Liver (tissue), 9 donors: Measurements from ENCODE around the gene CHPT1. TPM values are rescaled to one million over a fixed set of nuclear protein-coding genes. Genes with fewer than 3 reads are reported as not detected.
"Not testable (repeated sequence)": the region's sequence is repeated elsewhere in the genome, so short reads cannot be mapped to it uniquely, and the experiment has no call there.

Experiments used
- DNase-seq: peaks from one replicate; pipeline ENCODE4 v3.0.0-alpha.2; 2017; ENCODE audit warnings: low spot score
- H3K27ac ChIP-seq, 2 donors: one replicate each; pipeline ENCODE4 v1.7.0; 2013; ENCODE audit warnings: inconsistent platforms in 2 of 2, low read length in 2 of 2, control low read depth in 1 of 2, low read depth in 1 of 2, mild to moderate bottlenecking in 1 of 2
- H3K27me3 ChIP-seq, 4 donors: one replicate each; pipeline versions ENCODE4 v1.6.1 to v1.7.0; 2013; ENCODE audit warnings: low read length in 3 of 4, inconsistent platforms in 1 of 4, mild to moderate bottlenecking in 1 of 4, moderate library complexity in 1 of 4; ENCODE audit not compliant: control insufficient read depth in 4 of 4, insufficient read depth in 4 of 4
- H3K36me3 ChIP-seq, 4 donors: one replicate each; pipeline versions ENCODE4 v1.6.1 to v1.7.0; 2013; ENCODE audit warnings: low read length in 3 of 4, mild to moderate bottlenecking in 3 of 4, low read depth in 1 of 4, moderate library complexity in 1 of 4; ENCODE audit not compliant: control insufficient read depth in 4 of 4, insufficient read depth in 3 of 4
- H3K4me1 ChIP-seq, 4 donors: one replicate each; pipeline versions ENCODE4 v1.6.1 to v1.7.0; 2013; ENCODE audit warnings: low read length in 3 of 4, mild to moderate bottlenecking in 3 of 4, moderate library complexity in 1 of 4; ENCODE audit not compliant: control insufficient read depth in 4 of 4, insufficient read depth in 4 of 4
- H3K4me3 ChIP-seq, 3 donors: one replicate each; pipeline versions ENCODE4 v1.6.1 to v1.7.0; 2013; ENCODE audit warnings: low read length in 3 of 3, control low read depth in 1 of 3, low read depth in 1 of 3, mild to moderate bottlenecking in 1 of 3
- H3K9ac ChIP-seq, 2 donors: one replicate each; pipeline ENCODE4 v1.7.0; 2013; ENCODE audit warnings: low read length in 2 of 2, mild to moderate bottlenecking in 2 of 2, moderate library complexity in 2 of 2, control low read depth in 1 of 2, low read depth in 1 of 2
- H3K9me3 ChIP-seq, 4 donors: one replicate each; pipeline versions ENCODE4 v1.6.1 to v1.7.0; 2013; ENCODE audit warnings: low read length in 3 of 4; ENCODE audit not compliant: control insufficient read depth in 4 of 4
- CTCF ChIP-seq: fragments of 150-350 bp; IDR thresholded peaks from 2 replicates; pipeline ENCODE4 v1.5.1; 2017; ENCODE audit warnings: improper control_type of control experiment, low read depth, low read length; ENCODE audit not compliant: missing input control
- EGR1 ChIP-seq, 2 donors: IDR thresholded peaks; 2 replicates each; pipeline ENCODE4 v1.6.1; 2016 to 2018; ENCODE audit warnings: antibody characterized with exemption in 2 of 2, low read depth in 2 of 2
- FOXA1 ChIP-seq: IDR thresholded peaks from 2 replicates; pipeline ENCODE4 v1.6.1; 2016; ENCODE audit warnings: antibody characterized with exemption
- FOXA2 ChIP-seq: IDR thresholded peaks from 2 replicates; pipeline ENCODE4 v1.6.1; 2016; ENCODE audit warnings: antibody characterized with exemption
- GABPA ChIP-seq, 2 donors: IDR thresholded peaks in 1 of 2; conservative IDR thresholded peaks in 1 of 2; 2 replicates each; pipeline ENCODE4 v1.6.1; 2016; ENCODE audit warnings: antibody characterized with exemption in 2 of 2, mild to moderate bottlenecking in 1 of 2, moderate library complexity in 1 of 2
- HNF4A ChIP-seq, 2 donors: conservative IDR thresholded peaks; 2 replicates each; pipeline ENCODE4 v1.6.1; 2016; ENCODE audit warnings: antibody characterized with exemption in 2 of 2, mild to moderate bottlenecking in 2 of 2
- HNF4G ChIP-seq: IDR thresholded peaks from 2 replicates; pipeline ENCODE4 v1.6.1; 2016; ENCODE audit warnings: antibody characterized with exemption
- JUND ChIP-seq, 2 donors: IDR thresholded peaks; 2 replicates each; pipeline ENCODE4 v1.6.1; 2016; ENCODE audit warnings: antibody characterized with exemption in 2 of 2
- NR2F2 ChIP-seq: IDR thresholded peaks from 2 replicates; pipeline ENCODE4 v1.6.1; 2016; ENCODE audit warnings: antibody characterized with exemption
- RAD21 ChIP-seq, 2 donors: IDR thresholded peaks; 2 replicates each; pipeline ENCODE4 v1.6.1; 2016; ENCODE audit warnings: antibody characterized with exemption in 2 of 2, mild to moderate bottlenecking in 2 of 2
- REST ChIP-seq: IDR thresholded peaks from 2 replicates; pipeline ENCODE4 v1.6.1; 2016; ENCODE audit warnings: antibody characterized with exemption, mild to moderate bottlenecking
- RXRA ChIP-seq, 2 donors: IDR thresholded peaks; 2 replicates each; pipeline ENCODE4 v1.6.1; 2017 to 2018; ENCODE audit warnings: antibody characterized with exemption in 2 of 2, mild to moderate bottlenecking in 1 of 2
- SP1 ChIP-seq: IDR thresholded peaks from 2 replicates; pipeline ENCODE4 v1.6.1; 2018; ENCODE audit warnings: antibody characterized with exemption, mild to moderate bottlenecking
- TAF1 ChIP-seq: conservative IDR thresholded peaks from 2 replicates; pipeline ENCODE4 v1.6.1; 2016; ENCODE audit warnings: antibody characterized with exemption, mild to moderate bottlenecking
- YY1 ChIP-seq: IDR thresholded peaks from 2 replicates; pipeline ENCODE4 v1.6.1; 2016; ENCODE audit warnings: antibody characterized with exemption, mild to moderate bottlenecking
- WGBS: extraction: QIAGEN DNeasy Blood & Tissue Kit; methylation state at CpG from one replicate; pipeline ENCODE4 v1.1.7; 2013; 5-methylcytosine and 5-hydroxymethylcytosine counted together
- polyA plus RNA-seq, 2 donors: library from polyadenylated mRNA; stranded (reverse) in 1 of 2; unstranded in 1 of 2; fragments of 200-250 nt in 1 of 2; fragments of >200 nt in 1 of 2; fragmentation: Nextera tagmentation in 1 of 2; extraction: Ambion mirVana in 1 of 2; gene quantifications; one replicate each; pipeline versions ENCODE4 v1.2.1 to v1.2.3, GENCODE V29; 2013 to 2015
- total RNA-seq, 2 donors: library from RNA; depleted of rRNA; stranded (reverse); fragments of >200 nt; gene quantifications; one replicate each; pipeline ENCODE4 v1.2.3, GENCODE V29; 2014
- TF ChIP-seq, protein P1 (sequence below): IDR thresholded peaks from 2 replicates; pipeline ENCODE4 v1.6.1; 2016; ENCODE audit warnings: antibody characterized with exemption
- TF ChIP-seq, protein P2 (sequence below): IDR thresholded peaks from 2 replicates; pipeline ENCODE4 v1.6.1; 2016; ENCODE audit warnings: antibody characterized with exemption
- TF ChIP-seq, protein P3 (sequence below): IDR thresholded peaks from 2 replicates; pipeline ENCODE4 v1.6.1; 2016; ENCODE audit warnings: antibody characterized with exemption
- donor health status: healthy.
- donor health status: healthy.
- donor health status: healthy.
- donor health status: healthy.
- donor health status: healthy.

CHPT1 gene
- total and polyA plus RNA-seq, 4 donors, result 51.5 to 96.6 (median 61.7) TPM

DNA sequence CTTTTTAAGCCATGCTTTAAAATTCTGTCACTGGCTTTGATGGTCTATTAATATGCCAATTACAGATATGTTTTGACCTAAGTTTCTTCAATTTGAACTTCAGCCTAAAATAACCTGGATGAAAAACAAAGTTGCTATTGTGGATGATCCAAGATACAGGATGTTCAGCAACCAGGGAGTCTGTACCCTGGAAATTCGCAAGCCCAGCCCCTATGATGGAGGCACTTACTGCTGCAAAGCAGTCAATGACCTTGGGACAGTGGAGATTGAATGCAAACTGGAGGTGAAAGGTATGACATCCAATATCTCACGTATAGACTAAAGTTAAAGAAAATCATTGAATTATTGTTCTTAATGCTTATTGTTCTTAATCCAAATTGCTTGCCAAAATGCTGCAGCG, 17.2 kb upstream of the CHPT1 start:
- no peaks in the 10 kb centered on the region for H3K9me3 ChIP-seq

GRCh38 chr12:101680647-101681046, 16.8 kb upstream of the CHPT1 start:
- TF ChIP-seq HNF4A (conservative IDR thresholded peaks at IDR 0.05), result no peak
- TF ChIP-seq, protein P1, sequence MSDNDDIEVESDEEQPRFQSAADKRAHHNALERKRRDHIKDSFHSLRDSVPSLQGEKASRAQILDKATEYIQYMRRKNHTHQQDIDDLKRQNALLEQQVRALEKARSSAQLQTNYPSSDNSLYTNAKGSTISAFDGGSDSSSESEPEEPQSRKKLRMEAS, result no peak
- no peak for TF ChIP-seq YY1
- no peak for TF ChIP-seq RXRA (IDR thresholded peaks at IDR 0.05)
- TF ChIP-seq TAF1, result no peak
- TF ChIP-seq CTCF, result no peak
- TF ChIP-seq, protein P2, sequence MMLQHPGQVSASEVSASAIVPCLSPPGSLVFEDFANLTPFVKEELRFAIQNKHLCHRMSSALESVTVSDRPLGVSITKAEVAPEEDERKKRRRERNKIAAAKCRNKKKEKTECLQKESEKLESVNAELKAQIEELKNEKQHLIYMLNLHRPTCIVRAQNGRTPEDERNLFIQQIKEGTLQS, result no peak
- no peak for TF ChIP-seq HNF4G
- no peak for TF ChIP-seq NR2F2
- TF ChIP-seq SP1, result no peak
- TF ChIP-seq JUND (IDR thresholded peaks at IDR 0.05), result no peak
- no peak for TF ChIP-seq REST
- no peak for TF ChIP-seq RAD21 (IDR thresholded peaks at IDR 0.05)
- no peak for TF ChIP-seq EGR1 (IDR thresholded peaks at IDR 0.05; ENCODE audit: low read depth in 2 of 2)
- no peak for TF ChIP-seq FOXA2
- TF ChIP-seq GABPA (IDR thresholded peaks at IDR 0.05 in 1 of 2, conservative IDR thresholded peaks at IDR 0.05 in 1 of 2), result no peak
- TF ChIP-seq, protein P3, sequence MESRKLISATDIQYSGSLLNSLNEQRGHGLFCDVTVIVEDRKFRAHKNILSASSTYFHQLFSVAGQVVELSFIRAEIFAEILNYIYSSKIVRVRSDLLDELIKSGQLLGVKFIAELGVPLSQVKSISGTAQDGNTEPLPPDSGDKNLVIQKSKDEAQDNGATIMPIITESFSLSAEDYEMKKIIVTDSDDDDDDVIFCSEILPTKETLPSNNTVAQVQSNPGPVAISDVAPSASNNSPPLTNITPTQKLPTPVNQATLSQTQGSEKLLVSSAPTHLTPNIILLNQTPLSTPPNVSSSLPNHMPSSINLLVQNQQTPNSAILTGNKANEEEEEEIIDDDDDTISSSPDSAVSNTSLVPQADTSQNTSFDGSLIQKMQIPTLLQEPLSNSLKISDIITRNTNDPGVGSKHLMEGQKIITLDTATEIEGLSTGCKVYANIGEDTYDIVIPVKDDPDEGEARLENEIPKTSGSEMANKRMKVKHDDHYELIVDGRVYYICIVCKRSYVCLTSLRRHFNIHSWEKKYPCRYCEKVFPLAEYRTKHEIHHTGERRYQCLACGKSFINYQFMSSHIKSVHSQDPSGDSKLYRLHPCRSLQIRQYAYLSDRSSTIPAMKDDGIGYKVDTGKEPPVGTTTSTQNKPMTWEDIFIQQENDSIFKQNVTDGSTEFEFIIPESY, result no peak
- TF ChIP-seq FOXA1, result no peak
- Histone ChIP-seq H3K4me3 (no peak overlapping the region), H3K36me3 (no peaks in the 10 kb centered on the region), H3K27ac (no peak overlapping the region), H3K4me1 (peaks cover 0 to 6% (median 2%) of the 10 kb centered on the region in 4 donors), H3K9ac (no peak overlapping the region), H3K9me3 (no peaks in the 10 kb centered on the region), H3K27me3 (no peaks in the 10 kb centered on the region)
- no peak for DNase-seq

More for the DNA sequence above, 17.2 kb upstream of the CHPT1 start:
- 88% methylated on average over 3 of the region's 3 CpGs for WGBS
- H3K9ac ChIP-seq, result no peak overlapping the region
- H3K4me1 ChIP-seq, result peaks cover 0 to 10% (median 4%) of the 10 kb centered on the region in 4 donors
- TF ChIP-seq GABPA (IDR thresholded peaks at IDR 0.05 in 1 of 2, conservative IDR thresholded peaks at IDR 0.05 in 1 of 2), result no peak
- H3K27me3 ChIP-seq, result no peaks in the 10 kb centered on the region
- H3K4me3 ChIP-seq, result no peak overlapping the region
- no peak for DNase-seq
- H3K36me3 ChIP-seq, result no peaks in the 10 kb centered on the region
- H3K27ac ChIP-seq, result no peak overlapping the region

- H3K27ac ChIP-seq, H3K27me3 ChIP-seq, H3K9ac ChIP-seq, H3K4me3 ChIP-seq, DNase-seq, H3K9me3 ChIP-seq, H3K4me1 ChIP-seq, H3K36me3 ChIP-seq: not testable (repeated sequence)
- 85% methylated on average over 6 of the region's 6 CpGs for WGBS
These were observed 15.8 kb upstream of the CHPT1 start for GRCh38 chr12:101681627-101682026.
